GM19328 (cell line): ENCODE results near the gene MICB.
A peak's percentile ranks its signal among the peaks of the same experiment; 100 is the strongest.

Source experiments
- ATAC-seq: cut with Tn5 transposase; IDR thresholded peaks from one replicate; pipeline ENCODE4 v1.9.1; 2021; ENCODE audit warnings: mild to moderate bottlenecking, moderate library complexity; ENCODE audit not compliant: unreplicated experiment

Gene MICB

GRCh38 chr6:31559606-31559957, 61.6 kb downstream of the MICB start:
- no peak for ATAC-seq

- peak; percentile 69 for ATAC-seq
Measured at GRCh38 chr6:31559958-31560696, 62.2 kb downstream of the MICB start.

GRCh38 chr6:31560697-31561058, 62.7 kb downstream of the MICB start:
- ATAC-seq: no peak
